Fibroblast of skin of left biceps (primary cell): Measurements from ENCODE around the gene TRIM68.

Experiments used
- DNase-seq, 2 experiments: peaks; one replicate each; pipeline ENCODE4 v3.0.0-alpha.2; 2013; ENCODE audit warnings: low read depth in 2 of 2

The TRIM68 gene

DNA sequence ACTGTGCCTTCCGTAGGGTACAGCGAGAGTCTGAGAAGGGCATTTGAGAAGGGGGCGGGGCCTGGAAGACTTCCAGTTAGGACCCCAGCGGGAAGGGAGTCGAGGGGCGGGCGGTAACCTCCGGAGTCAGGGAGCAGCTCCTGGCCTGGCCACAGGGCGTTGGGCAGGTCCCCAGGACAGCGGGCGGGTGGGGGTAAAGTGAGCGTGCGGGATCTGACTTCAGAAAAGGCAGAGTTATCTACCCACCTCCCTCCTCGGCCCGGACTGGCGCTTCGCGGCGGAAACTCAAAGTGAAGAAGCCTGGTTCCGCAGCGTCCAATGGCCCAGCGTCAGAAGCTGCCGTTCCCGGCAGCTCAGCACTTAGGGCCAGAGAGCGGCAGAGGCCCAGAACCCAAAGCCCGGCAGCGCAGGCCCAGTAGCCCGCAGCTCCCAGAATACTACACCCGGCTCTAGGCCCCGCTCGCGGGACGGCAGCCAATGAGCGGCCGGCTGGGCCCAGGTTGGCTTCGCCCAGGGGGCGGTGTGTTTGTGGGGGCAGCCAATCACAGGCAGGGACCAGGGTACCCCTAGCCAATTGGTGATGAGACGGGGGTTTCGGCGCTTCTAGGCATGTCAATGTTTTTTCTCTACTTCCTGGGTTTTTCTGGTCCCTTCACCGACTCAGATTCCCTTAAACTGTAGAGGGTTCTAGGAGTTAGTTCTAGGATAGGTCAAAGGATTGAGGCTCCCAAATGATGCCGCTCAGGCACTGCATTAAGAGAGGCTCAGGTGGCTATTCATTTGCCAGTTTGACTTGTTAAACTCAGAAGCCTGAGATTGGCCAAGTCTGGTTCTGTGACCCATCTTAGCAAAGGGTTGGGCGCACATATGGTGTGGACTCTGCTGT lies at the start of gene TRIM68:
TRIM68 (minus strand) TSS at position 451 of the 886 bp plus-strand sequence. CDS start 2,727 bp downstream, outside the sequence.
- peak; percentile 90 to 91 for DNase-seq

DNA sequence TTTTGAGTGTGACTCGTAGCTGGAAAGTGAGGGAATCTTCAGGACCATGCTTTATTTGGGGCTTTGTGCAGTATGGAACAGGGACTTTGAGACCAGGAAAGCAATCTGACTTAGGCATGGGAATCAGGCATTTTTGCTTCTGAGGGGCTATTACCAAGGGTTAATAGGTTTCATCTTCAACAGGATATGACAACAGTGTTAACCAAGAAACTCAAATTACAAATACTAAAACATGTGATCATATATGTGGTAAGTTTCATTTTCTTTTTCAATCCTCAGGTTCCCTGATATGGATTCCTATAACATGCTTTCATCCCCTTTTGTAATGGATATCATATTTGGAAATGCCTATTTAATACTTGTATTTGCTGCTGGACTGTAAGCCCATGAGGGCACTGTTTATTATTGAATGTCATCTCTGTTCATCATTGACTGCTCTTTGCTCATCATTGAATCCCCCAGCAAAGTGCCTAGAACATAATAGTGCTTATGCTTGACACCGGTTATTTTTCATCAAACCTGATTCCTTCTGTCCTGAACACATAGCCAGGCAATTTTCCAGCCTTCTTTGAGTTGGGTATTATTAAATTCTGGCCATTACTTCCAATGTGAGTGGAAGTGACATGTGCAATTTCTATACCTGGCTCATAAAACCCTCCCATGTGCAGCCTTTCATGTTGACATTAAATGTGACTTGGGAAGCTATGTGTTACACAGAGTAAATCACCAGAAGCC lies 46.8 kb upstream of the TRIM68 start:
- no peak for DNase-seq

- no peak for DNase-seq
Measured at GRCh38 chr11:4647766-4648165, 39.7 kb upstream of the TRIM68 start.

DNA sequence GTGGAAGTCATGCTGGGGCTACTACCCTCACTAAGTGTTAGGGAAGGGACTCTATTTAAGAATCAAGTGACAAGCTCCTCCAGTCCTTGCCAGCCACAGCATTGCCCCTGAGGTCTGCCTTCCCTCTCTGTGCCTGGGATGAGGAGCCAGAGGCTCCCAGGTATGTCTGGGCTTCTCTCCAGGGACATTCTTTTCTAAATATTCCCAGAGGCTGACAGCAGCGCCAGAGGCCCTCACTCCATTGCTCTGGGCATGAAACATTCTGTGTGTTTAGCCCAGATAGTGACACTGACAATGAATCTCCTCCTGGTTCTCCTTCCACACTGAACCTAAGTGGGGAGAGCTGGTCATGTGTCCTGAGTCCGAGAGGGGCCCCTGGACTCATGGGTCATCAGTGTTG lies 37.9 kb upstream of the TRIM68 start:
- no peak for DNase-seq

DNA sequence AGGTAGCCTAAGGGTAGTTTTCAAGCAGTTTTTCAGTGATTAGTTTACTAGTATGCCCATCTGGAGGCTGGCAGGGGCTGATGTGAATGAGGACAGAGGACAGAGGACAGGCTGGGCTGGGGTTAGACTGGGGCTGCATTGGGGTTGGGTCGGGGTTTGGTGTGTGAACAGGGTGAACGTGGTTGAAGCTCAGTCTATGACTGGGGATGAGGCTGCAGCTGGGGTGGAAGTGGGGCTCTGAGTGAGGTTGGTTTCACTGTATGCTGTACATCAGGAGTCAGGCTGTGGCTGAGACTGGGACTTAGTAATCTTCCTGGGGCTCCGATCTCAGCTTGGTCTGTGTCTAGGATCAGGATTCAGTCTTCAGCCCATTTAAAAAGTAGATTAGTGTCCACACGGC lies 36.2 kb upstream of the TRIM68 start:
- DNase-seq: no peak

DNA sequence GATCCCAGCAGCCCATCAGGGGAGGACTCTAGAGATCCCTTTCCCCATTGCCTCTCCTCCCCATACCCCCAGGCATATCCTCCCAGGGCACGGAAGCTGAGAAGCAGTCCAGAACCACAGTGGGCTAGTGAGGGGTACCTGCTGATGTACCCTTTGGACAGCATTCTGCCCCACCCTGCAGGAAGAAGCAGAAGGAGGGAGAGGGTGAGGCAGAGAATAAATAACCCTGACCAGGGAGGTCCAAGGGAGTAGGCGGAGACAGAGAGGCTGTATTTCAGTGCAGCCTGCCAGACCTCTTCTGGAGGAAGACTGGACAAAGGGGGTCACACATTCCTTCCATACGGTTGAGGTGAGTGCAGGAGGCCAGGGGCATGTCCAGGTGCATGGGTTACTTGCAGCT lies 35.7 kb upstream of the TRIM68 start, which contains the start of gene OR51E1:
OR51E1 (plus strand) TSS at position 301 of the 400 bp plus-strand sequence. CDS start 8,545 bp downstream, outside the sequence.
- DNase-seq: no peak

DNA sequence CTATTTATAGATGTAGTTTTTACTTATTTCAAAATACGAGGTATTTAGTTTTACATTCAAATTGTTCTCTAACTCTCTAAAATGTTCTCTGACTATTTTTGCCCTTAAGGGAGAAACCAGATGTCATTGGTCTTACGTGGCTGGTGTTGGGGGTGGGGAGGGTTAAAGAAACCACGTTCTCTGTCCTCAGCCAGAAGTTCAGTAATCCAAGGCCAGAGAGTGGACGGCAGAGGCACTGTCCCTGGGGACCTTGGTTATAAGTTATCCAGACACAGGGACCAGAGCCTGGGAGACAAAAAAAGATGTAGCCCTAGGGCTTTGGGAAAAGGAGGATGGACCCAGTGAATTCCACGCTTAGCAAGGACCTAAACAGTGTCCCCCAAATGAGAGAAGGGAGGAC lies 35.0 kb upstream of the TRIM68 start:
- DNase-seq: no peak

DNA sequence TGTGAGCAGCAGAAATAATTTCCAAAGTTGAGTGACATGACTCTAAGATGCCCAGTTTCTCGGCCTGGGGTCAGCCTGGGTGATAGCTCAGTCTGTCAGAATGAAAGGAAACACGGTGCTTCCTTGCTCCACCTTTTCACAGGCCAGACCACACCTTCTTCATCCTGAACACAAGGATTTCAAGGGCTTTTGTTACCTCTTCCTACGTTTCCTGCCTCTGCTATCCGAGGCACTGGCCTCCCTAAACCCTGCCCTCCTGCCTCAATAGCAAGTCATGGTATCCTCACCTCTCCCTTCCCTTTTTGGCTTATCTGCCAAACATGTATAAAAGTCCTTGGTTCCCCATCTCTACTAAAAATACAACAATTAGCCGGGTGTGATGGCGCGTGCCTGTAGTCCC lies 34.0 kb upstream of the TRIM68 start:
- no peak for DNase-seq

DNA sequence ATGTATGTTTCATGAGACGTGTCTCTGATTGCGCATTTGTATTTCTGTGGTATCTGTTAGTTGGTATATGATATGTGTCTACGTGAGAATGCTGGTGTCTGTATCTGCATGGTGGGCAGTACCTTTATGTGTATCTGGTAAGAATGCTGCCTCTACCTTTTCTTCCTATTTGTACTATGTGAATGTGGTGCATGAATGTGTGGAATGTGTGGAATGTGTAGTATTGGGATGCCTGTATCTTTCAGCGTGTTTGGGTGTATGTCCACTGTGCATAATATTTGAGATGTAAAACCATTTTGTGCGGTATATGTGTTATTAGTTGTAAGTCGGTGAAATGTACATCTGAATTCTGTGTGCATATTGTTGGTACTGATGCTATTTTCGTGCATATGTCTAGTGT lies 33.5 kb upstream of the TRIM68 start:
- DNase-seq: no peak

DNA sequence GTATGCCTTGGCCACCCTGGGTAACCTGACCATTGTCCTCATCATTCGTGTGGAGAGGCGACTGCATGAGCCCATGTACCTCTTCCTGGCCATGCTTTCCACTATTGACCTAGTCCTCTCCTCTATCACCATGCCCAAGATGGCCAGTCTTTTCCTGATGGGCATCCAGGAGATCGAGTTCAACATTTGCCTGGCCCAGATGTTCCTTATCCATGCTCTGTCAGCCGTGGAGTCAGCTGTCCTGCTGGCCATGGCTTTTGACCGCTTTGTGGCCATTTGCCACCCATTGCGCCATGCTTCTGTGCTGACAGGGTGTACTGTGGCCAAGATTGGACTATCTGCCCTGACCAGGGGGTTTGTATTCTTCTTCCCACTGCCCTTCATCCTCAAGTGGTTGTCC lies 31.9 kb upstream of the TRIM68 start:
- no peak for DNase-seq

- no peak for DNase-seq
Measured at GRCh38 chr11:4637662-4638047, 29.6 kb upstream of the TRIM68 start.

DNA sequence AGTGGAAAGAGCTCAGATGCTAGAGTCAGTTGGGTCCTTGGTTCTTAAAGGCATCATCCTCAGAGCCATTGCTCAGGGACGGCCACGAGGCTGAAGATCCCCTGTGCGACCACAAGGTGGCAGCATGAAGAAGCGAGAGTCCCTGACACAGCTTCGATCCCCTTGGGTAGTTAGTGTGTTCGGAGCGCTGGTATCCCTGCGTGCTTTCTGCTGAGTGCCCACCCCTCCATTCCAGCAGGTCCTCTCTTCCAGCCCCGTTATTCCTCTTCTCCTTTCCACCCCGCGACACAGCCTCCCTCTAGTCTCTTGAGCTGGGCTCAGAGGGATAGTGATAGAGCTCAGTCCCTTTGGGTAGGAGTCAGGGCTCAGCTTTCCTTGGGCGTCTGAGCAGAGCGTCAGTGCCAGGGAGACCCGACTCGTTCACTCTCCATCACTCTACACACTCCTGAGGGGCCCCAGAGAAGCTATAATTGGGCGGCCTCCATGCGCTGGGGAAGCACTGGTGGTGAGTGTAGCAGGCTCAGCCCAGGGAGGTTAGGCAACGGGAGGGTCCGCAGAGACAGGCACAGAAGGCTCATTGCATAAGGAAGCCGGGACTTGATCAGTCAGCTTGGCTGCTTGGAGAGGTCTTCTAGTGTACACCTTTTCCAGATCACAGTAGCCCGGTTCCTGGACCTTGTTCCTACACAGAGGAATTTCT lies 29.1 kb upstream of the TRIM68 start, which contains the start of gene OR51D1:
OR51D1 (plus strand) TSS at position 516 of the 700 bp plus-strand sequence. CDS start 2,314 bp downstream, outside the sequence.
- DNase-seq: peak; percentile 16 to 26

- DNase-seq: no peak
Measured at GRCh38 chr11:4636136-4636535, 28.1 kb upstream of the TRIM68 start.

- DNase-seq: peak; percentile 21 to 23
Measured at GRCh38 chr11:4626207-4627099, 18.4 kb upstream of the TRIM68 start.

DNA sequence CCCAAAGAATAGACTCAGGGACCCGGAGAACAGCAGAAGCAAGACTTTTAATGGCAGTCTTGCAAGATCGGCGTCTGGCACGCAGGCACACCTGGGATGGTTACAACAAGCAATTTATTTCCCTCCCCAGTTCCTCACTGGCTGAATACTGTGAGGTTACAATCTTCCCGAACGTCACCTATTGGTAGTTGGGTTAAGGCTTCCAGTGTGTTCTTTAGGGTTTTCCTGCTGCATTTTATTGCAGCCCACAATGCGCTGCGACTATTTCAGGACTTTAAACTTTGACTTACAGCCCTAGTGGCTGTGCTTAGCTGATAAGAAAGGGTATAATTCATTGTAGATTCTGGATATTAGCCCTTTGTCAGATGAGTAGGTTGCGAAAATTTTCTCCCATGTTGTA lies 11.5 kb upstream of the TRIM68 start:
- DNase-seq: no peak

- DNase-seq: no peak
Measured at GRCh38 chr11:4615856-4616444, 7.9 kb upstream of the TRIM68 start.

DNA sequence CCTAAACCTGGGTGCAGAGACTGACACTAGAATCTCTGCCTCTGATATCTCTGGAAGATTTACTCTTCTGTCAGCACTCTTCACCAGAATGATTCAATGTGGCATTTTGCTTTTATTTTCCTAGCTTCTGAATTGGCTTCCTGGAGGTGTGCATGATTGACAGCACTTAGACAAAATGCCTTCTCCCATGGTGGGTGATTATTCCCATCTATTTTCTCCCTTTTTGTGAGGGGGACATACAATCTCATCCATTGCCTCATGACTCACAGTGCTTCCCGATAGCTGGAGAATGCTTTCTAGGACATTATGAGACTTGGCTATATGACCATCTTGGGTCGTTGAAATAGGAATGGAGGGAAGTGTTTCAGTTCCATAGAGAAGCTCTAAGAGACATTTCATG lies 4.0 kb upstream of the TRIM68 start:
- no peak for DNase-seq

- DNase-seq: no peak
Measured at GRCh38 chr11:4610258-4610935, 2.4 kb upstream of the TRIM68 start.

GRCh38 chr11:4607096-4607495 lies 935 bp downstream of the TRIM68 start:
- DNase-seq: no peak
